ENCODE data around the gene DEAF1.

DEAF1 gene

GRCh38 chr11:623999-624704, 70.9 kb downstream of the DEAF1 start:
- DNase-seq, result no peak

- no peak for DNase-seq
Observed at GRCh38 chr11:623349-623869, 71.6 kb downstream of the DEAF1 start.

GRCh38 chr11:621838-622237, 73.2 kb downstream of the DEAF1 start:
- no peak for DNase-seq

GRCh38 chr11:620935-621814, 73.8 kb downstream of the DEAF1 start:
- peak; percentile 31 for DNase-seq

- no peak for DNase-seq
Observed at GRCh38 chr11:620201-620600, 74.8 kb downstream of the DEAF1 start.

GRCh38 chr11:619628-620050, 75.4 kb downstream of the DEAF1 start:
- DNase-seq, result no peak

- no peak for DNase-seq
Observed at GRCh38 chr11:618856-619627, 76.0 kb downstream of the DEAF1 start.

GRCh38 chr11:617912-618682, 76.9 kb downstream of the DEAF1 start:
- no peak for DNase-seq

- DNase-seq, result no peak
Observed at GRCh38 chr11:617199-617911, 77.7 kb downstream of the DEAF1 start.

GRCh38 chr11:616320-617198, 78.5 kb downstream of the DEAF1 start:
- DNase-seq, result no peak

GRCh38 chr11:615504-616319, 79.3 kb downstream of the DEAF1 start, which contains the start of gene IRF7:
IRF7 (minus strand) TSS chr11:615950; CDS start chr11:615364, 586 bp downstream.
- peak; percentile 99 for DNase-seq

- peak; percentile 19 for DNase-seq
Observed at GRCh38 chr11:614623-615503, 80.2 kb downstream of the DEAF1 start.

- DNase-seq, result no peak
Observed at GRCh38 chr11:614021-614622, 80.9 kb downstream of the DEAF1 start.

GRCh38 chr11:613369-613968, 81.6 kb downstream of the DEAF1 start:
- DNase-seq, result peak; percentile 84

- no peak for DNase-seq
Observed at GRCh38 chr11:612961-613300, 82.1 kb downstream of the DEAF1 start.

GRCh38 chr11:612201-612960, 82.6 kb downstream of the DEAF1 start:
- peak; percentile 44 for DNase-seq

Measured in suppressor macrophage treated with lipopolysaccharide for 4 hours (primary cell).